Progenitor cell of endocrine pancreas (in vitro differentiated cells): ENCODE results near the gene FARS2. TPM values are rescaled to one million over a fixed set of nuclear protein-coding genes. Genes with fewer than 3 reads are reported as not detected.

Experiments used
- DNase-seq: peaks from one replicate; pipeline ENCODE4 v3.0.0; 2021; ENCODE audit warnings: low spot score; ENCODE audit not compliant: unreplicated experiment
- H3K27ac Mint-ChIP-seq: 2 replicates; pipeline ENCODE4 v1.8.0; 2021; ENCODE audit warnings: mild to moderate bottlenecking, moderate library complexity, mixed read lengths
- H3K27me3 Mint-ChIP-seq: 2 replicates; pipeline ENCODE4 v1.8.0; 2021; ENCODE audit warnings: mixed read lengths
- H3K36me3 Mint-ChIP-seq: 2 replicates; pipeline ENCODE4 v1.8.0; 2022; ENCODE audit warnings: mixed read lengths; ENCODE audit not compliant: insufficient read depth
- H3K4me1 Mint-ChIP-seq: 2 replicates; pipeline ENCODE4 v1.8.0; 2021; ENCODE audit warnings: low read depth, mixed read lengths
- H3K4me3 Mint-ChIP-seq: 2 replicates; pipeline ENCODE4 v1.8.0; 2021; ENCODE audit warnings: low read depth, mild to moderate bottlenecking, moderate library complexity, mixed read lengths
- H3K9me3 Mint-ChIP-seq: 2 replicates; pipeline ENCODE4 v1.8.0; 2021; ENCODE audit warnings: low read depth, mixed read lengths
- total RNA-seq: library from RNA; stranded (reverse); gene quantifications from 2 replicates; pipeline ENCODE4 v1.2.1, GENCODE V29; 2021
- TF ChIP-seq, protein P1 (sequence below): fragments of 200-600 bp; sonication (generic); IDR thresholded peaks from one replicate; pipeline ENCODE4 v1.5.0; 2021; ENCODE audit warnings: antibody characterized with exemption, mild to moderate bottlenecking; ENCODE audit not compliant: unreplicated experiment

FARS2 gene
- total RNA-seq, 1 donor from 2014 or later = 20.8 TPM

- Mint-ChIP-seq H3K27me3 (peaks cover 2% of the 10 kb centered on the region), H3K27ac (no peak overlapping the region), H3K36me3 (no peaks in the 10 kb centered on the region), H3K4me1 (peaks cover 11% of the 10 kb centered on the region), H3K9me3 (no peaks in the 10 kb centered on the region), H3K4me3 (no peak overlapping the region)
- TF ChIP-seq, protein P1, sequence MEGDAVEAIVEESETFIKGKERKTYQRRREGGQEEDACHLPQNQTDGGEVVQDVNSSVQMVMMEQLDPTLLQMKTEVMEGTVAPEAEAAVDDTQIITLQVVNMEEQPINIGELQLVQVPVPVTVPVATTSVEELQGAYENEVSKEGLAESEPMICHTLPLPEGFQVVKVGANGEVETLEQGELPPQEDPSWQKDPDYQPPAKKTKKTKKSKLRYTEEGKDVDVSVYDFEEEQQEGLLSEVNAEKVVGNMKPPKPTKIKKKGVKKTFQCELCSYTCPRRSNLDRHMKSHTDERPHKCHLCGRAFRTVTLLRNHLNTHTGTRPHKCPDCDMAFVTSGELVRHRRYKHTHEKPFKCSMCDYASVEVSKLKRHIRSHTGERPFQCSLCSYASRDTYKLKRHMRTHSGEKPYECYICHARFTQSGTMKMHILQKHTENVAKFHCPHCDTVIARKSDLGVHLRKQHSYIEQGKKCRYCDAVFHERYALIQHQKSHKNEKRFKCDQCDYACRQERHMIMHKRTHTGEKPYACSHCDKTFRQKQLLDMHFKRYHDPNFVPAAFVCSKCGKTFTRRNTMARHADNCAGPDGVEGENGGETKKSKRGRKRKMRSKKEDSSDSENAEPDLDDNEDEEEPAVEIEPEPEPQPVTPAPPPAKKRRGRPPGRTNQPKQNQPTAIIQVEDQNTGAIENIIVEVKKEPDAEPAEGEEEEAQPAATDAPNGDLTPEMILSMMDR = no peak
- no peak for DNase-seq
Observed at GRCh38 chr6:5315881-5316280, 54.6 kb downstream of the FARS2 start.

- Mint-ChIP-seq H3K4me3 (no peak overlapping the region), H3K36me3 (peaks cover 4% of the 10 kb centered on the region), H3K4me1 (peaks cover 11% of the 10 kb centered on the region), H3K27me3 (peaks cover 2% of the 10 kb centered on the region), H3K9me3 (peaks cover 4% of the 10 kb centered on the region), H3K27ac (peak overlapping the region; percentile 15)
- DNase-seq = no peak
- TF ChIP-seq, protein P1 = no peak
Observed at GRCh38 chr6:5316951-5317350, 55.6 kb downstream of the FARS2 start.

- no peak for DNase-seq
- Mint-ChIP-seq H3K9me3 (peaks cover 16% of the 10 kb centered on the region), H3K4me3 (no peak overlapping the region), H3K27me3 (peaks cover 2% of the 10 kb centered on the region), H3K36me3 (peaks cover 9% of the 10 kb centered on the region), H3K4me1 (peaks cover 9% of the 10 kb centered on the region), H3K27ac (no peak overlapping the region)
- TF ChIP-seq, protein P1 = no peak
Observed at GRCh38 chr6:5318617-5319272, 57.4 kb downstream of the FARS2 start.

- TF ChIP-seq, protein P1 = no peak
- Mint-ChIP-seq H3K4me1 (no peaks in the 10 kb centered on the region), H3K9me3 (peaks cover 28% of the 10 kb centered on the region), H3K27ac (no peak overlapping the region), H3K27me3 (no peaks in the 10 kb centered on the region), H3K36me3 (peaks cover 20% of the 10 kb centered on the region), H3K4me3 (no peak overlapping the region)
- DNase-seq = no peak
Observed at GRCh38 chr6:5323979-5324378, 62.7 kb downstream of the FARS2 start.

DNA sequence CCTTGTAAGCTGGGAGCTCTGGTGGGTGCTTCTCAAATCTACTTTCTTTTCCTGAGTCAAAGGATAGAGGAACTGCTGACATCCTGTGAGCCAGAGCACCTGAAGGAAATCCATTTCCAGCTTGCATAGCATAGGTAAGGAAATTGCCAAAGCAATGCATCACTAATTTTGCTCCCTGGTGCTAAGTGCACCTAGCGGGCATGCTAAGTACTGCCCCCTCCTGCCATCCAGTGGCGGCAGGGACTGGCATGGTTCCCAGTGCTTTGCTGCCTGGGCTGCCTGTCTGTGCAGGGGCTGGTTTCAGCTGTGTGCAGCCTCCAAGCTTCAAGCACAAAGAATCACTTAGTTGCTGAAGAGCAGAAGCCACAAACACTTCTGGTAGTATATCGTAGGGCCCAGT is 63.9 kb downstream of the FARS2 start:
- H3K27me3 Mint-ChIP-seq = no peaks in the 10 kb centered on the region
- TF ChIP-seq, protein P1 = no peak
- H3K9me3 Mint-ChIP-seq = peaks cover 28% of the 10 kb centered on the region
- H3K4me3 Mint-ChIP-seq = no peak overlapping the region
- no peak for DNase-seq
- peaks cover 20% of the 10 kb centered on the region for H3K36me3 Mint-ChIP-seq
- H3K27ac Mint-ChIP-seq = no peak overlapping the region
- H3K4me1 Mint-ChIP-seq = no peaks in the 10 kb centered on the region
